HCT116 (cell line): ENCODE measurements around the gene RPS24. TPM values are rescaled to one million over a fixed set of nuclear protein-coding genes. Genes with fewer than 3 reads are reported as not detected.

ENCODE experiments used
- ATAC-seq: fragments of 200-7000 bp; cut with Tn5 transposase; 2 replicates; pipeline ENCODE4 v1.9.1; 2020; ENCODE audit warnings: mild to moderate bottlenecking, moderate library complexity
- BruUV-seq: library from RNA; stranded (reverse); fragments of 400-500 nt; replicated peaks from 2 replicates; lab custom pipeline; 2021; lab: Mats Ljungman, UMichigan
- CTCF ChIA-PET: fragments of 300-600 bp; sonication (Branson Sonifier 250); formaldehyde crosslinking; loops from one replicate; lab custom pipeline; 2021; ENCODE audit warnings: antibody characterized with exemption; lab: Charles Lee
- POLR2A ChIA-PET: fragments of 300-600, 350-600 bp; sonication (Branson Sonifier 250); formaldehyde crosslinking; loops from one replicate; lab custom pipeline; 2021; ENCODE audit warnings: antibody characterized with exemption; lab: Charles Lee
- RAD21 ChIA-PET, 2 experiments: fragments of 300-600 bp; sonication (Branson Sonifier 250); formaldehyde crosslinking; loops; one replicate each; lab custom pipeline; 2023; ENCODE audit warnings: low total read pairs in 2 of 2; ENCODE audit not compliant: uncharacterized antibody in 2 of 2, unreplicated experiment in 2 of 2, low non-redundant PET in 1 of 2; lab: Charles Lee
- DNase-seq: peaks from one replicate; pipeline ENCODE4 v3.0.0-alpha.2; 2010; ENCODE audit warnings: low read depth, low spot score
- H2AFZ ChIP-seq: fragments of 200-600 bp; shearing (Covaris generic), sonication (generic); 2 replicates; pipeline ENCODE4 v1.6.1; 2017; ENCODE audit warnings: low read depth, mixed run types, mixed read lengths, antibody characterized with exemption, low read length; ENCODE audit not compliant: poor library complexity, severe bottlenecking
- H3K27ac ChIP-seq: 2 replicates; pipeline ENCODE4 v1.5.1; 2012; ENCODE audit warnings: low read depth, low read length
- H3K27me3 ChIP-seq: fragments of 200-600 bp; sonication (generic); 2 replicates; pipeline ENCODE4 v1.6.1; 2016; ENCODE audit warnings: mixed run types, low read length, mixed read lengths; ENCODE audit not compliant: insufficient read depth
- H3K36me3 ChIP-seq, 2 experiments: fragments of 200-500 bp in 1 of 2; fragments of 200-600 bp in 1 of 2; sonication (Bioruptor generic) in 1 of 2; sonication (generic) in 1 of 2; 2 replicates each; pipeline versions ENCODE4 v1.5.1 to v1.6.1; 2014 to 2016; ENCODE audit warnings: low read length in 2 of 2, inconsistent platforms in 1 of 2, mixed read lengths in 1 of 2, mixed run types in 1 of 2; ENCODE audit not compliant: insufficient read depth in 2 of 2, control insufficient read depth in 1 of 2
- H3K4me1 ChIP-seq, 2 experiments: fragments of 200-600 bp in 1 of 2; sonication (generic) in 1 of 2; 2 replicates each; pipeline versions ENCODE4 v1.5.1 to v1.6.1; 2012 to 2017; ENCODE audit warnings: low read length in 2 of 2, inconsistent platforms in 1 of 2, mild to moderate bottlenecking in 1 of 2, mixed read lengths in 1 of 2, mixed run types in 1 of 2, moderate library complexity in 1 of 2; ENCODE audit not compliant: insufficient read depth in 2 of 2, control insufficient read depth in 1 of 2
- H3K4me2 ChIP-seq: fragments of 200-600 bp; sonication (generic); 2 replicates; pipeline ENCODE4 v1.6.1; 2017; ENCODE audit warnings: mixed run types, low read length, mixed read lengths
- H3K4me3 ChIP-seq, 2 experiments: fragments of 200-600 bp in 1 of 2; sonication (generic) in 1 of 2; replicated peaks in 1 of 2; 2 replicates each; pipeline ENCODE4 v1.5.1; 2011 to 2016; ENCODE audit warnings: low read length in 2 of 2, control low read depth in 1 of 2, low read depth in 1 of 2, mild to moderate bottlenecking in 1 of 2, mixed read lengths in 1 of 2, mixed run types in 1 of 2
- H3K79me2 ChIP-seq: fragments of 200-600 bp; sonication (generic); 2 replicates; pipeline ENCODE4 v1.6.1; 2017; ENCODE audit warnings: mild to moderate bottlenecking, mixed run types, low read length, moderate library complexity, mixed read lengths; ENCODE audit not compliant: insufficient read depth
- H3K9ac ChIP-seq: fragments of 200-600 bp; sonication (generic); 2 replicates; pipeline ENCODE4 v1.6.1; 2016; ENCODE audit warnings: low read length, mixed read lengths
- H3K9me2 ChIP-seq: fragments of 200-600 bp; sonication (generic), shearing (Covaris generic); 2 replicates; pipeline ENCODE4 v1.6.1; 2017; ENCODE audit warnings: mixed run types, mild to moderate bottlenecking, moderate library complexity; ENCODE audit not compliant: insufficient read depth
- H3K9me3 ChIP-seq, 2 experiments: fragments of 200-500 bp in 1 of 2; fragments of 200-600 bp in 1 of 2; sonication (Bioruptor generic) in 1 of 2; sonication (generic) in 1 of 2; 2 replicates each; pipeline ENCODE4 v1.6.1; 2014 to 2017; ENCODE audit warnings: low read length in 2 of 2, mixed read lengths in 2 of 2, inconsistent platforms in 1 of 2, low read depth in 1 of 2, mild to moderate bottlenecking in 1 of 2, mixed run types in 1 of 2, moderate library complexity in 1 of 2; ENCODE audit not compliant: control insufficient read depth in 1 of 2, insufficient read depth in 1 of 2
- H4K20me1 ChIP-seq: fragments of 200-600 bp; sonication (generic), shearing (Covaris generic); 2 replicates; pipeline ENCODE4 v1.6.1; 2017; ENCODE audit warnings: mixed run types, mild to moderate bottlenecking, moderate library complexity; ENCODE audit not compliant: insufficient read depth
- ELF1 ChIP-seq: IDR thresholded peaks from 2 replicates; pipeline ENCODE4 v1.6.1; 2012; ENCODE audit warnings: low read depth, borderline replicate concordance
- EZH2phosphoT487 ChIP-seq: fragments of 200-600 bp; IDR thresholded peaks from 2 replicates; pipeline ENCODE4 v1.6.1; 2018; ENCODE audit warnings: antibody characterized with exemption, borderline replicate concordance
- FOSL1 ChIP-seq: IDR thresholded peaks from 2 replicates; pipeline ENCODE4 v1.6.1; 2012; ENCODE audit warnings: low read depth
- JUND ChIP-seq: IDR thresholded peaks from 2 replicates; pipeline ENCODE4 v1.6.1; 2012
- POLR2AphosphoS5 ChIP-seq: IDR thresholded peaks from 2 replicates; pipeline ENCODE4 v1.6.1; 2011; ENCODE audit warnings: mild to moderate bottlenecking, low read depth, low read length, moderate library complexity
- SP1 ChIP-seq: IDR thresholded peaks from 2 replicates; pipeline ENCODE4 v1.6.1; 2012; ENCODE audit warnings: low read depth
- TCF7L2 ChIP-seq: IDR thresholded peaks from 2 replicates; pipeline ENCODE4 v1.7.0; 2011; ENCODE audit warnings: borderline replicate concordance, inconsistent platforms; ENCODE audit not compliant: insufficient read depth, insufficient read length; ENCODE audit errors: extremely low read depth
- ZFX ChIP-seq: fragments of 450-650 bp; IDR thresholded peaks from 2 replicates; pipeline ENCODE4 v1.6.1; 2017
- ZNF274 ChIP-seq: fragments of 200-500 bp; sonication (Bioruptor generic); IDR thresholded peaks from 2 replicates; pipeline ENCODE4 v1.6.1; 2014; ENCODE audit warnings: mild to moderate bottlenecking, low read depth, low read length, inconsistent platforms
- intact Hi-C: fragments of 100-400 bp; cut with micrococcal nuclease; formaldehyde crosslinking; loops from 2 replicates; pipeline ENCODE4 v1.10.0; 2022
- total RNA-seq: library from RNA; stranded (reverse); gene quantifications from one replicate; pipeline ENCODE4 v1.2.1, GENCODE V29; 2021; ENCODE audit not compliant: unreplicated experiment
- TF ChIP-seq, protein P1 (sequence below): IDR thresholded peaks from 2 replicates; pipeline ENCODE4 v1.6.1; 2011; ENCODE audit warnings: mild to moderate bottlenecking, low read length, moderate library complexity; ENCODE audit not compliant: insufficient replicate concordance; ENCODE audit errors: extremely low read depth
- TF ChIP-seq, protein P2 (sequence below): IDR thresholded peaks from 2 replicates; pipeline ENCODE4 v1.6.1; 2012

Gene RPS24
- total RNA-seq, 1 experiment from 2014 or later: 1,764 TPM

DNA sequence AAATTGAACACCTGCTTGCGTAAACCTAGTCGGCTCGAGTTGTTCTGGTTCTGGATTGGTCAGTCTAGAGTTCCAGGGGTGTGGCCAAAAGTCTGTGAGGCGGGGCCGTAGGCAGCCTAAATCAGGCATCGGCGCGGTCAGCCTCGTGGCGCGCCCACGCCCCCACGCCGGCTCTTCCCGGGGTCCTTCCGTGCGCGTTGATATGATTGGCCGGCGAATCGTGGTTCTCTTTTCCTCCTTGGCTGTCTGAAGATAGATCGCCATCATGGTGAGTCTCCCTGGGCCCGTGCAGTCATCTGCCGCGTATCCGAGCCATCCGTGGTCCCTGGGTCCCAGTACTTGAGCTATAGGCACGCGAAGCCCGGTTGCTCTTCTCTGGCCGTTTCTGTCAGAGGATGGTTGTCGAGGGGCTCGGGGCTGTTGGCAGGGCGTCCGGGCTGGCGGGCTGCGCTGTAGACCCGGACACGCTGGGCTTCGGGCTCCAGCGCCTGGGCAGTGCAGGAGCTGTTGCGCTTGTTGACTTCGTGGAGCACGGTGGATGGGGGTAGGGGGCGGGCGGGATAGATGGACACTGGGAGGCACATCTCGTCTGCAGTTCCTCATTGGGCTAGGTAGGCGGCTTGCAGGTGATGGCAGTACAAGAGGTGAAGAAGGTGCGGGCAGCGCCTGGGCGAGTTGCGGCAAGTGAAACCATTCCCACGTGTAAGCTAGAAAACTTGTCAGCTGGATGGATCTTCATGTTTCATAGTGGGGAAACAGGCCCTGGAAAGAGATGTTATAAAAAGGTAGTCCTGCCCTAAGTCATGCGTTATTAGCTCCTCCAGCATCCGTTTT, at the start of gene RPS24 (continued):
- TF ChIP-seq SP1: peak; percentile 73
- TF ChIP-seq, protein P1, sequence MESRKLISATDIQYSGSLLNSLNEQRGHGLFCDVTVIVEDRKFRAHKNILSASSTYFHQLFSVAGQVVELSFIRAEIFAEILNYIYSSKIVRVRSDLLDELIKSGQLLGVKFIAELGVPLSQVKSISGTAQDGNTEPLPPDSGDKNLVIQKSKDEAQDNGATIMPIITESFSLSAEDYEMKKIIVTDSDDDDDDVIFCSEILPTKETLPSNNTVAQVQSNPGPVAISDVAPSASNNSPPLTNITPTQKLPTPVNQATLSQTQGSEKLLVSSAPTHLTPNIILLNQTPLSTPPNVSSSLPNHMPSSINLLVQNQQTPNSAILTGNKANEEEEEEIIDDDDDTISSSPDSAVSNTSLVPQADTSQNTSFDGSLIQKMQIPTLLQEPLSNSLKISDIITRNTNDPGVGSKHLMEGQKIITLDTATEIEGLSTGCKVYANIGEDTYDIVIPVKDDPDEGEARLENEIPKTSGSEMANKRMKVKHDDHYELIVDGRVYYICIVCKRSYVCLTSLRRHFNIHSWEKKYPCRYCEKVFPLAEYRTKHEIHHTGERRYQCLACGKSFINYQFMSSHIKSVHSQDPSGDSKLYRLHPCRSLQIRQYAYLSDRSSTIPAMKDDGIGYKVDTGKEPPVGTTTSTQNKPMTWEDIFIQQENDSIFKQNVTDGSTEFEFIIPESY: no peak
- peak; percentile 99 for TF ChIP-seq POLR2AphosphoS5

DNA sequence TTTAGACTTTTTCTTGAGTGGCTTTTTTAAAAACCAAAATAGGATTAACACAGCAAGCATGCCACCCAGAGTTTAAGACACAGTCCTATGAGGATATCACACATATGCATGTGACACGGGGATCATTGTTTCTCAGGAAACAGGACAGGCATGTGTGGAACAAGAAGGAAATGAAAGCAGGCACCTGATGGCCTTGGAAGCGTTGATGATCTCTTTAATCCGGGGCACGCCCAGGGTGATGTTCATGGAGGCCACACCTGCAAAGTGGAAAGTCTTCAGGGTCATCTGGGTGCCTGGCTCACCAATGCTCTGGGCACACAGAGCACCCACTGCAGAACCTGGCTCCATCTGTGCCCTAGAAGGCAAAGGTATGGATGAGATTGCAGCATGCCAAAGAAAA, 48.7 kb upstream of the RPS24 start:
- Histone ChIP-seq H4K20me1 (no peaks in the 10 kb centered on the region), H3K4me3 (no peak overlapping the region), H3K4me1 (no peaks in the 10 kb centered on the region), H3K79me2 (no peaks in the 10 kb centered on the region), H3K9ac (no peak overlapping the region), H3K27ac (no peak overlapping the region)
- DNase-seq (no peak), ATAC-seq (no peak)
- ChIA-PET RAD21 (no interaction called here), POLR2A (no interaction called here)
- intact Hi-C loops: no loop called here
- no peak for TF ChIP-seq POLR2AphosphoS5
- TF ChIP-seq EZH2phosphoT487: no peak
- TF ChIP-seq FOSL1: no peak
- TF ChIP-seq ZFX: no peak
- no peak for TF ChIP-seq ZNF274
- no peak for TF ChIP-seq JUND
- no peak for TF ChIP-seq ELF1
- TF ChIP-seq, protein P2, sequence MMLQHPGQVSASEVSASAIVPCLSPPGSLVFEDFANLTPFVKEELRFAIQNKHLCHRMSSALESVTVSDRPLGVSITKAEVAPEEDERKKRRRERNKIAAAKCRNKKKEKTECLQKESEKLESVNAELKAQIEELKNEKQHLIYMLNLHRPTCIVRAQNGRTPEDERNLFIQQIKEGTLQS: no peak
- TF ChIP-seq TCF7L2: no peak
- TF ChIP-seq, all 23 proteins: peak for 0
- no peaks in the 10 kb centered on the region for H3K9me3 ChIP-seq
- CTCF ChIA-PET: no interaction called here
- no peaks in the 10 kb centered on the region for H3K9me2 ChIP-seq
- no TSS peak for BruUV-seq
- no peak overlapping the region for H2AFZ ChIP-seq
- peaks cover 63 to 78% of the 10 kb centered on the region in 2 experiments for H3K36me3 ChIP-seq
- H3K4me2 ChIP-seq: no peak overlapping the region
- no peaks in the 10 kb centered on the region for H3K27me3 ChIP-seq
